Left ventricle myocardium superior (tissue), 1 donor: ENCODE results near the gene KANTR. TPM values are rescaled to one million over a fixed set of nuclear protein-coding genes. Genes with fewer than 3 reads are reported as not detected.
A peak's percentile ranks its signal among the peaks of the same experiment; 100 is the strongest.

ENCODE experiments used
- ATAC-seq: fragments of 200-7000 bp; cut with Tn5 transposase; one replicate; pipeline ENCODE4 v1.9.1; 2020; ENCODE audit warnings: mild to moderate bottlenecking, moderate library complexity
- DNase-seq: peaks from one replicate; pipeline ENCODE4 v3.0.0-alpha.2; 2020
- intact Hi-C: fragments of 100-400 bp; cut with micrococcal nuclease; formaldehyde crosslinking; loops from one replicate; pipeline ENCODE4 v1.11.0; 2022
- long read RNA-seq: library from polyadenylated mRNA; unstranded; transcript quantifications from one replicate; pipeline ENCODE4 v2.0.0, GENCODE V29; 2021
- total RNA-seq: library from RNA; stranded (reverse); fragmentation: NEBNext Ultra II Directional; extraction: Animal tissue kit (Norgen Biotek cat#: 25700); gene quantifications from one replicate; pipeline ENCODE4 v1.2.1, GENCODE V29; 2021
- donor health status: DM: no; HTN: yes; CAD: no; lungs with severe emphysema.

Gene KANTR, protein sequence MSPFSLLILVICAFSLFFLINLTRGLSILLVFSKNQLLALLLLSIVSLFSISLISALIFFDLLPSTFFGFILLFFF
- total RNA-seq = 4.8 TPM
- long read RNA-seq, partial matches to known transcripts = 2 of 4 reads
- long read RNA-seq, other reads (novel, unspliced or antisense) = 2 of 4 reads

DNA sequence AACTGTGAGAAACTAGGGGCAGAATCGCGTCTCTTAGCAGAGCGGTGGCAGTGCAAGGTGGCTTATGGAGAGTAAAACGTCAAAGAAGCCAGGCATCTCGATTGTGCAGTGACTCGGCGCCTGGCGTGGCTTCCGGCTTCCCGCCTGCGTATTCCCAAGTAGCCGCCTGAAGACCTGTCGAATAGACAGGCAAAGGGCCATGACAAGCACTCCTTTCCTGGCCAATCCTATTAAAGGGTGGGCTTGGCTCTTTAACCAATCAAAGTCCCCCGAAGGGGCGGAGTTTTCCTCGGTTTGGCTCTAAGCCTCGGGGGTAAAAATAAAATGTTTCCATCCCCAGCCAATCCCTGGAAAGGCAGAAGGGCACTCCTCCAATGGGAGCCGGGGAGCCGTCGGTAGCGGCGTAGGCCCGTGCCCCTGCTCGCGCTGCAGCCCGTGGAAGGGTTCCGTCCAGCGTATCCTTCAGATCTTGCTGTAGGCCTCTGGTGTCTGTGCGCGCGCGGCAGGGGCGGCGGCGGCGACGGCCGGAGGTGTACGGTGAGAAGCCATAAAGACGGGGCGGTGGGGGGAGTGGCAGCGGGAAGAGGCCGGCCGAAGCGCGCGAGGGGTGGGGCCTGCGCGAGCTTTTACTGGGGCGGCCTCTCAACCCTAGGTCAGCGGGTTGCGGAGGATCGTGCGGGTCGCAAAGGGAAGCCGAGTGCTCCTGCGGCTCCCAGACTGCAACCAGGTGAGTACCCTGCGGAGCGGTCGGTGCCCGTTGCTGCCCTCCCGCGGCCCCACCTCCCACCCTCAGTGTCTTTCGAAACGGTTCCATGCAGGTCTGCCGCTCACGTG lies at the start of gene KANTR:
TSS of gene KANTR (plus strand) at position 395 of the 834 bp plus-strand sequence. CDS start 30,131 bp downstream, outside the sequence.
- DNase-seq (peak; percentile 88), ATAC-seq (peak; percentile 94)
- intact Hi-C loops = no loop called here

DNA sequence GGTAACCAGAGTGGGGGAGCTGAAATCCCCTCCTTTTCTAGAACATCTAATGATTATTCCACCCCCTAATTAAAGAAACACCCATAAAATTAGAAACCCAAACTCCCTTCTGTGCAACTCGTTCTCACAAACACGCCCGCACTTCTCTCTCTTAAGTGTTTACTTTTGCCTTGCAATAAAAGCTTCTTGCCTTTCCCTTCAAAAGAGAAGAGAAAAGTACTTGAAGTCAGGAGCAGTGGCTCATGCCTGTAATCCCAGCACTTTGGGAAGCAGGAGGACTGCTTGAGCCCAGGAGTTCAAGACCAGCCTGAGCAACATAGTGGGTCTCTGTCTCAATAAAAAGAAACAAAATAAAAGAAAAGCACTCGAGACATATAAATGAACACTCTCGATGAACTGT lies 48.9 kb upstream of the KANTR start:
- intact Hi-C loops = no loop called here
- DNase-seq = no peak
- no peak for ATAC-seq

- ATAC-seq (no peak), DNase-seq (no peak)
- intact Hi-C loops = no loop called here
Observed at GRCh38 chrX:53047228-53047627, 46.7 kb upstream of the KANTR start.

DNA sequence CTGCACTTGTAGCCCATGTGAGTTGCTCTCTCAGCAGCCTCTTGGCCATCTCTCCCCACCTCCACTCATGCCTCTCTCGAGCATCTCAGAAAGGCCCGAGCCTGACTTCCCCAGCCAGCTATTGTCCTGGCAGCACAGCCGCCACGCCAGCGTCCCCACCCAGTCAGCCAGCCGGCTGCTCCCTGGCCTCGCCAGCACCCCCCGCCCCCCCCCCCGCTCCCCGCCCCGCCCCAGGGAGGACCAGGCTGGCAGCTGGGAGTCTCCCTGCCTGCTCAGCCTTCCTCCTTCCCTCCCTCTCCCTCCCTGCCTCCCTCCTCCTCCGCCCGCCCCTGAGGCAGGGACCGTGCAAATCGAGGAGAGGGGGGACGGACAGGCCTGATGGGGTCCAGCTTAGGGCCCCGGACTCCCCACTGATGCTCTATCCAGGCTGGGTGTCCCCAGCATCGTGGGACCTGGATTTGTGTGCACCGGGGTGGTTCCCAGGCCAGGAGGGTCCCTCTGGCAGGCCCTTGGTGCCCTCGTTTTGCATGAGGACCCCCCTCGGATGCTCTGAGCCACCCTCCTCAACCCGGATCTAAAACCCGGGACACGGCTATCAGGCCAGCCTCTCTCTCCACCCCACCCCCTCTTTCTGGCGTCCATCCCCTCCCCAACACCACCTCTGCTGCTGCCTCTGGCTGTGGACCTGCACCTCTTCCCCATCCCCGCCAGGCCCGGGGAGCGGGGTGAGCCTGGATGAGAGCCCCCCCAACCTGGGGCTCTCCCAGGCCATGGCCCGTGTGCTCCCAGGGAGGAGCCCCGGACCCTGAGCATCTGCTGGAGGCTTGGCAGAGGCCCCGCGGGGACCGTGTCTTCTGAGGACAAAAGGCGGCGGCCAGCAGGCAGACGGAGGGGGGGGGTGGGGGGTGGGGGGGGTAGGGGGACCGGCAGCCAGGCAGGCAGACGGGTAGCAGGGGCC lies 45.5 kb upstream of the KANTR start, which contains the start of gene GPR173:
TSS of gene GPR173 (plus strand) at position 621 of the 958 bp plus-strand sequence. CDS start 27,833 bp downstream, outside the sequence.
- DNase-seq (peak; percentile 64), ATAC-seq (peak; percentile 97)
- intact Hi-C loops = no loop called here

GRCh38 chrX:53049127-53049517 lies 44.8 kb upstream of the KANTR start:
- intact Hi-C loops = no loop called here
- ATAC-seq = no peak
- DNase-seq = no peak

- DNase-seq (no peak), ATAC-seq (no peak)
- intact Hi-C loops = no loop called here
Observed at GRCh38 chrX:53050841-53051240, 43.1 kb upstream of the KANTR start.

- no peak for DNase-seq
- intact Hi-C loops = no loop called here
- ATAC-seq = no peak
Observed at GRCh38 chrX:53055244-53055849, 38.6 kb upstream of the KANTR start.

DNA sequence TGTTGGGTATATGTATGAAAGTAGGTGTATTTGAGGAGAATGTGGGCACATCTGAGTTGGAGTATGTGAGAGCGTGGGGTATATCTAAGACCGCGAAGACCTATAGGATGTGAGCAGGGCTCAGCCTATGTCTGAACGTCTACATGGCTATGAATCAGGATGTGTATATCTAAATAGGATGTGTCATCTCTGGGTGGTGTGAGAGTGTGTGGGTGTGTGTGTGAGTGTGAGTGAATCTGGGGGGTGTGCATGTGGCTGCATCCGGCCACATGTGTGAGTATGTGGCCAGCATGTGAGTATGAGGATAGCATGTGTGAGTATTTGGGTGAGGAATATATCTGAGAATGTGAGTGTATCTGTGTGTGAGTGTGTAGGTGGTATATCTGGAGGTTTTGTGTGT lies 37.6 kb upstream of the KANTR start:
- intact Hi-C loops = no loop called here
- DNase-seq (no peak), ATAC-seq (no peak)

- DNase-seq (no peak), ATAC-seq (no peak)
- intact Hi-C loops = no loop called here
Observed at GRCh38 chrX:53065104-53065503, 28.8 kb upstream of the KANTR start.

- DNase-seq (no peak), ATAC-seq (no peak)
- intact Hi-C loops = no loop called here
Observed at GRCh38 chrX:53071064-53071463, 22.9 kb upstream of the KANTR start.

GRCh38 chrX:53071604-53072417 lies 22.1 kb upstream of the KANTR start:
- intact Hi-C loops = no loop called here
- ATAC-seq (peak; percentile 91), DNase-seq (peak; percentile 79)

- no peak for DNase-seq
- intact Hi-C loops = no loop called here
- peak; percentile 9 for ATAC-seq
Observed at GRCh38 chrX:53072418-53073114, 21.4 kb upstream of the KANTR start.

- DNase-seq = no peak
- ATAC-seq = no peak
- intact Hi-C loops = no loop called here
Observed at GRCh38 chrX:53073115-53073586, 20.8 kb upstream of the KANTR start.

GRCh38 chrX:53075011-53075410 lies 18.9 kb upstream of the KANTR start:
- no peak for ATAC-seq

DNA sequence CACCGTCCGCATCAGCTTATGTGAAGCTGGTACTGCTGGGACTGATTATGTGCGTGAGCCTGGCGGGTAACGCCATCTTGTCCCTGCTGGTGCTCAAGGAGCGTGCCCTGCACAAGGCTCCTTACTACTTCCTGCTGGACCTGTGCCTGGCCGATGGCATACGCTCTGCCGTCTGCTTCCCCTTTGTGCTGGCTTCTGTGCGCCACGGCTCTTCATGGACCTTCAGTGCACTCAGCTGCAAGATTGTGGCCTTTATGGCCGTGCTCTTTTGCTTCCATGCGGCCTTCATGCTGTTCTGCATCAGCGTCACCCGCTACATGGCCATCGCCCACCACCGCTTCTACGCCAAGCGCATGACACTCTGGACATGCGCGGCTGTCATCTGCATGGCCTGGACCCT lies 17.3 kb upstream of the KANTR start:
- DNase-seq (no peak), ATAC-seq (no peak)
- intact Hi-C loops = no loop called here

More at GRCh38 chrX:53075011-53075410, 18.9 kb upstream of the KANTR start:
- intact Hi-C loops = no loop called here
- no peak for DNase-seq

DNA sequence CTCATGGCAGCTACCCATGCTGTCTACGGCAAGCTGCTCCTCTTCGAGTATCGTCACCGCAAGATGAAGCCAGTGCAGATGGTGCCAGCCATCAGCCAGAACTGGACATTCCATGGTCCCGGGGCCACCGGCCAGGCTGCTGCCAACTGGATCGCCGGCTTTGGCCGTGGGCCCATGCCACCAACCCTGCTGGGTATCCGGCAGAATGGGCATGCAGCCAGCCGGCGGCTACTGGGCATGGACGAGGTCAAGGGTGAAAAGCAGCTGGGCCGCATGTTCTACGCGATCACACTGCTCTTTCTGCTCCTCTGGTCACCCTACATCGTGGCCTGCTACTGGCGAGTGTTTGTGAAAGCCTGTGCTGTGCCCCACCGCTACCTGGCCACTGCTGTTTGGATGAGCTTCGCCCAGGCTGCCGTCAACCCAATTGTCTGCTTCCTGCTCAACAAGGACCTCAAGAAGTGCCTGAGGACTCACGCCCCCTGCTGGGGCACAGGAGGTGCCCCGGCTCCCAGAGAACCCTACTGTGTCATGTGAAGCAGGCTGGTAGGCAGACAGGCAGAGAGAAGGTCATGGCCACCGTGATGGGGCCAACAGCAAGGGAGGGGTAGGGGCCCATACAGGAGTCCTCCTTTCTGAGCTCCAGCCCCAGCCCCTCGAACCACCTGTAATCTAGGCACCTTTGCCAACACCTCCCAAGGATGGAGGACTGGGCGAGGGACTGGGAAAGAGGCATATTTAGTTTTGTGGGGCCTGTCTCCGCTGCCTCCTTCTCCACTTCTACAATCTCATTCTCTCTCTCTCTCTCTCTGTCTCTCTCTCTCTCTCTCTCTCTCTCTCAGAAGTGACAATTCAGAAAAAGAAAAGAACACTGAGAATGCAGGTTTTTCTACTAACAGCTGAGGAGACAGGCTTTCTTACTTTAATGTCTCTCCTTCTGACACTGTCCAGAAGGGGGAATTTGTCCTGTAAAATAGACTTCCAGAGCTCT lies 16.4 kb upstream of the KANTR start:
- ATAC-seq = no peak

DNA sequence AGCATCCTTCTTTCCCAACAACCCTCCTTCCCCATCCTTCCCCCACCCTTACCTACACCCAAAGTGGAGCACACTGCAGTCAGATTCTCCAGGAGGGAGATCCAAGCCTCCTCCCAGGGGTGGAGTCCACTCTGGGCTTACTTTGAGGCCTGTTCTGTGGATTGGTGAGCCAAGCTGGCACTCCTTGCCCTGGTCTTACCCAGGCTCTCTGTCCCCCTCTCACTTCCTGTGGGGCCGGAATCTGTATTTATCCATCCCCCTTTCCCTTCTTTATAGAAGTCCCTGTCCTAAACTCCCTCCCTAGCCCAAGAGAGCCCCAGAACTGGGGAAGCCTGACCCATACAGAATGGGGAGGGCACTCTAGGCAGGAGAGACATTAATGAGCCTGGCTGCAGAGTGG lies 15.0 kb upstream of the KANTR start:
- no peak for DNase-seq
- no peak for ATAC-seq
- intact Hi-C loops = no loop called here

More for the DNA sequence above, 16.4 kb upstream of the KANTR start:
- no peak for DNase-seq
- intact Hi-C loops = no loop called here
